GM18867 (cell line): ENCODE results near the gene MEGF10.
"Not testable (repeated sequence)": the region's sequence is repeated elsewhere in the genome, so short reads cannot be mapped to it uniquely, and the experiment has no call there.

Experiments
- ATAC-seq: cut with Tn5 transposase; IDR thresholded peaks from one replicate; pipeline ENCODE4 v1.9.1; 2021; ENCODE audit warnings: mild to moderate bottlenecking, moderate library complexity; ENCODE audit not compliant: unreplicated experiment

Gene MEGF10

GRCh38 chr5:127297348-127298035 is 6.9 kb downstream of the MEGF10 start:
- no peak for ATAC-seq

- no peak for ATAC-seq
Observed at GRCh38 chr5:127298036-127298429, 7.4 kb downstream of the MEGF10 start.

DNA sequence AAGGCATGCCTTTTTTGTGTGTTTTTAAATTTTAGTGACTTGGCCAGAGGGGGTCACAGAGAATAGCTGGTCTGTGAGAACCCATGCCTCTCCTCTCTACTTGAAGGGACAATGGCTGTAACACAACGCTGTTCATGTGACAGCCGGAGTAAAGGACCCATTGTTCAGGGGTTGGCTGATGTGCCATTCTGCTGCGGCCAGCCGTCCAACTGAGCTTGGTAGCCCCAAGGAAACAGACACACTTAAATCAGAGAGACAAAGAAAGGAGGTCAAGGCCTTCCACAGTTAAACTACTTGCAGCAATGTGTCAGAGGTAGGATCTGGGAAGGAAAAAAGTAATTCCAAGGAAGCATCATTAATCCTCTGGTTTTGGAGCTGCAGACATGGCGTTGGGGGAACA is 8.1 kb downstream of the MEGF10 start:
- no peak for ATAC-seq

DNA sequence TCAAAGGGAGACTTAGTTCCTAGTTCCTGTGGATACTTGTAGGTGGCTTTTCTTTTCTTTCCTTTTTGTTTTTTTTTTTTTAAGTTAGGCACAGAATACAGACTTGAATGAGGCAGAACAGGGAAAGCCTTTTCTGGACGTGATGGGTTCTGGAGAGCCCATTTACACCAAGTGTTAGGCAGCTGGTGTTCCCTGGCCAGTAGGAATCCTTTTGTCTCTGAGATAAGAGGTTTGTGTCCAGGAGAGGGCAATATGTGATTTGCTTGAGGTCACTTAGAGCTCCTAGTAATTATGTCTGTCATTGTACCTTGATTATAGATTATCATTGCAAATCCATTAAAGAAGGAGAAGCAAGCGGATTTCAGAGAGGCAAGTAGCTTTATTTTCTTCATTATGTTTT is 9.1 kb downstream of the MEGF10 start:
- ATAC-seq, result no peak

GRCh38 chr5:127302509-127302908 is 11.9 kb downstream of the MEGF10 start:
- no peak for ATAC-seq

DNA sequence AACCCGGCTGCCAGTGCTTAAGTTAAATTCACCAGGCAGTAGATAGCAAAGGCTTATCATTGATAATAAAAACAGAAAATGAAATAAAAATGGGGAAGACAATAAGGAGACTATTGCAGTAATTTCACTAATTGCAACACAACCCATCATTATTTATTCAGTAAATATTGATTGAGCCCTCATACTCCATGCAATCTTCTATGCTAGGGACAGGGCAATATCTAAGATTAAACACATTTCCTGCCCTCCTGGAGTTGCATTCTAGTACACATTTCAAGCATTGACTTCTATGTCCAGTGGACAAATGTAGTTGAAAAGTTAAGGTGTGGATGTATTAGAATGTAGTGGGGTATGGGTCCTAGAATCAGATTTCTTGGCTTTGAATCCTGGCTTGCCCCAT is 12.8 kb downstream of the MEGF10 start:
- no peak for ATAC-seq

DNA sequence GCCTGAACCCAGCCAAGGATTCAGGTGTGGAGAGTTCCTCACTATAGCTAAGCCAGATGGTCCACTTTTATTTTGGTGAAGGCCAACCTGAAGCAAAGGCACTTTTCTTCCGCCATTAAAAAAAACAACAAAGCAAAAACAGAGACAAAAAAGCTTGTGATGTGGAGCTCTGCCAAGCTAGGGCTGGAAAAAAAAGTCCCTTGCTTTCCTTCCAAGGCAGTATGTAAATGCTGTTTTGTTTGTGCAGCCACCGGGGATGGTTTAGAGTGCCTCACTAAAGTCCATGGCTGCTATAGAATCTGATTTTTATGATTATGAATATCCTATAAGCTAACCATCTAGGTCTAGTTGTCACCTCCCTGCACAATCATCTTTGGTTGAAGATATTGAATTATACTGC is 14.9 kb downstream of the MEGF10 start:
- ATAC-seq, result no peak

- ATAC-seq, result no peak
Observed at GRCh38 chr5:127306036-127306435, 15.4 kb downstream of the MEGF10 start.

GRCh38 chr5:127306647-127307046 is 16.1 kb downstream of the MEGF10 start:
- ATAC-seq, result no peak

- no peak for ATAC-seq
Observed at GRCh38 chr5:127307868-127308267, 17.3 kb downstream of the MEGF10 start.

GRCh38 chr5:127308325-127308724 is 17.7 kb downstream of the MEGF10 start:
- ATAC-seq, result not testable (repeated sequence)

DNA sequence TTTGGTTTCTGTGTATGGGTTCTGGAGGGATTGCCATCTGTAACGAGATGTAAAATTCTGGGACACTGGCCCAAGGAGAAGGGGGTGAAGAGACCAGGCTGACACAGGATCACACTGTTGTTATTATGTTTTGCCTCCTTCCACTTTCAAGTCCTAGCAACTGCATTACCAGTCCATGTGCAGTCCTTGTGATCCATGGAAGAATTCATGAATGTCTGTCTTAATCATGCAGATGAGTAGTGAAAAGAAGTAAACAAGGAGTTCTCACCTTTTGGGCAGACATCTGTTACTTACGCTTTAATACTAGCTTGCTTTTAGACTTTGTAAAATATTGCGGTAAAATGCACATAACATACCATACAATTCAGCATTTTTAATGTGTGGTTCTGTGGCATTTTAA is 18.3 kb downstream of the MEGF10 start:
- no peak for ATAC-seq

DNA sequence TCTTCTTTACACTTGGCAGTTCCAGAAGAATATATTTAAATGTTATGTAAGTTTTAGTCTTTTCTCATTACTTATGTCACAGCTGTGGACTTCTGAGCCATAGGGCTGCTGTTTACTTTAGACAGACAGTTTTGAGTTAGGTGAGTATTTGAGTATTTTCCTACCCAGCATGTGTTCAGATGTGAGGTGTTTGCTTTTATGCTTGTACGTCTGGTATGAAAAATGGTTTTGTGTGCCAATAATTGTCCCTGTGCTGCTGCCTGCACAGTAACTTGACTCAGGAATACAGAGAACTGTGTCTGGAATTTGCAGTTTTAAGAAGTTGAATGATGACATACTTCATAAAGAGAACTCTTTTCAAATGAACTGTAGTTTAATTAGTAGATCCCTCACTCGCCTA is 20.8 kb downstream of the MEGF10 start:
- no peak for ATAC-seq

- ATAC-seq, result no peak
Observed at GRCh38 chr5:127311781-127312525, 21.4 kb downstream of the MEGF10 start.

GRCh38 chr5:127313379-127313778 is 22.8 kb downstream of the MEGF10 start:
- ATAC-seq, result no peak

- ATAC-seq, result peak; percentile 98
Observed at GRCh38 chr5:127313847-127314473, 23.4 kb downstream of the MEGF10 start.

DNA sequence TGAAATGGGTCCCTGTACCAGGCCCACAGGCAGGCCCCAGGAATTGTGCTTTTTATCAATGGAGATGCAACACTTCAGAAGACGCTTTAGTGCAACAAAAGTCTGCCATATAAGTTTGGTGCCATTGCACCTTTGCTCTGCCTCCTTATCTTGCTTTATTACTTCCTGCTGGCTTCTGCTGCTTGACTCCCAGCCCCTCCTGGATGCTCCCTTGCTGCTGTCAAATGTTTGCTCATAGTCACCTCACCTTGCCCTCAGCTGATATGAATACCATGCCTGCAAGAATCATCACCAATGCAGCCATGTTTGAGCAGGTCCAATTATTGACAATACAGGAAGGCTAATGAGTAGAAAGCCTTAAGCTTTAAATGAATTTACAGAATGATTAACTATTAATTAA is 25.4 kb downstream of the MEGF10 start:
- no peak for ATAC-seq

GRCh38 chr5:127317385-127317784 is 26.8 kb downstream of the MEGF10 start:
- not testable (repeated sequence) for ATAC-seq

DNA sequence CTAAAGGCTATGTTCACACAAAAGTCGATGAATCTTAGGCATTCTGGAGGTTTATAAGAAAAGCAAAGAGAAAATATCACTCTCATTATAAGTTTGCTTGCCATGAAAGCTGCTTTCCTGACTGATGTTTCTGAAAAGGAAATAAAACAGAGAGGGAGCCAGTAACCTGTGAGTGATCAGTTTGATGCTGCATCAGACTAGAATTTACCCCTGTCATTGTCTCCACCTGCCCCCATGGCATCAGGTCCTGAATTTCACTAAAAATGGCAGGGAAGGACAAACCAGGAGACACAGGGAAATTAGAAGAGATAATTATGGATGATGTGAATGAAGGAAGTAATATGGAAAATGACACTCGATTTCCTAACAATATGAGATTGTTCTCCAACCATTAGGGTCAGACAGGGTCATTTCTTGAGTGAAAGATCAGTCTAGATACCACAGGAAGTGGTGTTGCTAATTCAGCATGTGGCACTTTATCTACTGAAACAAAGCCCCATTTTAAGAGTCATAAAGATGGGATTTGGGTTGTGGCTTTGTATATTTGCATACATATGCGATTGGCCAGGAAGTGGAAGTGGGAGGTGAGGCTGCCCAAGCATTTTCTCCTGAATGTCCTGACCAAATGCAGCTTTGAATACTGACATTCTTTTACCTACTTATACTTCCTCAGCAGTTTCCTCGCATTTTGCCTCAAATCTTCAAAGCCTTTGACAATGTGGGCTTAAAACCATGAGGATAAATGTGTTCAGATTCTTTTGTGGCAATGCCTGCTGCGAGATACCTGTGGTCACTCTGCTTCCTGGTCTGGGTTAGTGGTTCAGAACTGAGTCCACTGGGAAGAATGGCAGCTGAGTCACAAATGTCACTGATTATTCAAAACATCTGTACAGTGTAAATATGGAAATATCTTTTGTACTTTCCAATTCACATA is 29.7 kb downstream of the MEGF10 start:
- ATAC-seq, result peak; percentile 96

DNA sequence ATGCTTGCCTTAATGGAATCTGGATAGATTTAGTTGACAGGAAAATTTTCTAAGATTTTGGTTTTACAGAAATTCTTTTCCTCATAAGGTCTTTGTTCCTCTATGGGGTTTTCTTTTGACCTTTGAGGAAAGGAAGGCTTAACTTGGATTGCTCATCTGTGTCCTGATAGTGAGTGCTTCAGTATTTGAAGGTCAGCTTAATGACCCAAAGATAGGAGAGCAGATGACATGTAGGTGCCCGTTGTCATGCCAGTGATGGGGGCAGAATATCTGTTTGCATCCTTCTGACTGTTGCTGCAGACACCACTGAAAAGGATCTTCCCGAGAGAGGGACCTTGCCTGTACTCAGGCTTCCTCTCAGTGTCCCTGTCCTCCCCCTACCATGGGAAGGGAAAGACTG is 30.9 kb downstream of the MEGF10 start:
- ATAC-seq, result no peak

DNA sequence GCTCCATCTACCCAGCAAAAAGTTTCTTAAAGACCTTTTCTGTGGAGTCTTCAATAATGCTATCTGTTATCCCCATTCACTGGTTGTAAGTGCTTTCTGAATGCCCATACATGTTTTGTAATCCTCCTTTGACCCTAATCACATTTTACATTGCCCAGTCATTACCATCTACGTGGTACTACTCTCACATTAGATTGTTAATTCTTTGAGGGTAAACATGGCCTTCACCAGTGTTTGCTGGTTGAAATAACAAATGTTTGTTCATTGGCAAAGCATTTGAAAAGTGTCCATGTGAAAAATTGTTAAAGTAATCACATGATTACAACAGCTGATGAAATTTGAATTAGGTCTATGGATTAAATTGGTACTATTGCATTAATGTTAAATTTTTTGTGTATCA is 31.8 kb downstream of the MEGF10 start:
- ATAC-seq, result no peak
